Cerebellar cortex (tissue), 1 donor: Measurements from ENCODE around the gene TOPBP1.

Experiments used
- DNase-seq: peaks from one replicate; pipeline ENCODE4 v3.0.0-alpha.2; 2015; ENCODE audit warnings: low spot score

Gene TOPBP1

DNA sequence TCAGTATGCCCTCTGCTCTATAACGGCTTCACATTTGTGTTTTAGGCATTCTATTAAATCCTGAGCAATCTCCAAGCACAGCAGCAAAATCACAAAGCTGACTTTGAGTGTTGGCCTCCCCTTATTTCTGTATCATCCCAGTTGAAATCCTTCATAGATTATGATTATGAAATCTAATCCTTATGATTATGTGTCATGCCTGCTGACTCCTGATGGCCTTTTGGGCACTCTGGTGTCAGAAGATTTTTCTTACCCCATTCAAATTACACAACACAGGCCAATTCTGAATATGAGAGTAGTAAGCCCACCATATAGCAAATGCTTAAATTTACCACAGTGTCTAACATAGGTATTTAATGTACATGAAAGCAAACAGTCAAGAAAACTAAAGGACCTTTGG is 53.9 kb downstream of the TOPBP1 start:
- DNase-seq: no peak

DNA sequence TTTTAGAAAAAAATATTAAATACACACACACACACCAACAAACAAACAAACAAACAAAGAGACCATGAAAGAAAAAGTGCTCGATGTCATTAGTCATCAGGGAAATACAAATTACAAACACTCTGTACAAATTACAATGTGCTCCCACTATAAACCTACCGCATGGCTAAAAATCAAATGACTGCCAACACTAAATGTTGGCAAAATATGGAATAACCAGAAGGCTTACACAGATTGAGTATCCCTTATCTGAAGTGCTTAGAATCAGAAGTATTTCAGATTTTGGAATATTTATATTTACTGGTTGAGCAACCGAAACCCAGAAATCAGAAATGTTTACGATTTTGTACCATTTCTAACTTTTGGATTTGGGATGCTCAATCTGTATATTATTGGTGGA is 54.8 kb downstream of the TOPBP1 start:
- DNase-seq: no peak

DNA sequence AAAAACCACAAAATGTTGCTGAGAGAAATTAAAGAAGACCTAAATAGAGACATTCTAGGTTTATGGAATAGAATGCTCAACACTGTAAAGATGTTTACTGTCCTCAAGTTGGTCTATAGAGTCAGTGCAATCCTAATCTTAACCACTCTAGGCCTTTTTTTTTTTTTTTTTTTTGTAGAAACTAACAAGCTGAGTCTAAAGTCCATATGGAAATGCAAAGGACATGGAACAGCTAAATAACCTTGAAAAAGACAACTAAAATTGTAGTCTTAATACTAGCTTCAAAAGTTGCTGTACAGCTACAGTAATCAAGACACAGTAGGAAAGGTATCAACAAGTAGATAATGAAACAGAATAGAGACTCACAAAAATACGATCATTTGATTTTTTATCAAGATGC is 55.4 kb downstream of the TOPBP1 start:
- no peak for DNase-seq

DNA sequence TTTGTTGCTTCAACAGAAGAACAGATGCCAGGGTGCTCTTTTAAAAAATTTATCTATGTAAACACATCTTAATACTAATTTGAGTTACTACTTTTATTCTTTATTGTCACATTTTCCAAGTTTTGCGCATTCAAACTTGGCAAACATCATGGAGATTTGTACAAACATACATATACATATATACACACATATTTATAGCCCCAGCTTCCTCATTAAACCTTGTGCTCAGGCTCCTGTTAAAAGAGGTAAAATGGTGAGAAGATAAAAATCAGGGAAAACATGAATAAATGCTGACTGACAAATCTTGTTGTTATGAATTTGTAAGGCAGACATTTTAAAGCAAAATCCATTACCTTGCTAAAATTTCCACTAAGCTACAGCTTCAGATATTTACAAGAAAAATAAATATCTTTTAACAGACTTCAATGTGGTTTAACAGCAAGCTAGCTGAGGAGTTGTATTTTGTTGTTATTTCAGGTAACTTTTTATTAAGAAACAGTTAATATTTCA is 61.1 kb downstream of the TOPBP1 start:
- no peak for DNase-seq

DNA sequence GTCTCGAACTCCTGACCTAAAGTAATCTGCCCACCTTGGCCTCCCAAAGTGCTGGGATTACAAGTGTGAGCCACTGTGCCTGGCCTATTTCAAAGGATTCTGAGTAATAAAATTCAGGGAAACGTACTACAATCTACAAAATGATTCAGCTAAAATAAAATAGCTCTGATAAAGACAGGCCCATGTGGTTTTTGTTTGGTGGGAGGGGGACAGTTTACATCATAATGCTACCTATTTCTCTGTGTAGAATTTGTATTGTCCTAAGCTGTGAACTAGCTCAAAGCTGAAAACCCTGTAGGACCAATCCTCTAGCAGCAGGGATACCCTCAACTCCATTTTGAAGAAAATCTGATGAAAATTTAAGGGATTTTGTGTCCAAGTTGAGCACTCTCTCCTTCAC is 62.5 kb downstream of the TOPBP1 start:
- DNase-seq: no peak

DNA sequence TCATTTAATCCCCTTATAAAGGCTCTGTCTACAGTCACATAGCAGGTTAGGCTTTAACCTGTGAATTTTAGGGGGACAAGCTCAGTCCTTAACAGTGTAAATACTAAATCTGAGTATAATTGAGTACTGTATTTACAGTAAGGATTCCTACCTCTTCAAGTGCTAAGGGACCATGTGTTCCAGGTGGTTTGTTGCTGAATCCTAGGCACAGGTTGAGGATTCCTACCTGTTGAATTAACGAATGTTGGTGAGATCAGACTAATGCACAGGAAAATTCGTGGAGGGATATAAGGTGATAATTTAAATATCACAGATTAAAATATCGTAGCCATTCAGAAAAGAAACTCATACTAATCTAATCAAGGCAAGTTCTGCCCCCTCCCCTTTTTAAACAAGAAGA is 63.3 kb downstream of the TOPBP1 start:
- no peak for DNase-seq

DNA sequence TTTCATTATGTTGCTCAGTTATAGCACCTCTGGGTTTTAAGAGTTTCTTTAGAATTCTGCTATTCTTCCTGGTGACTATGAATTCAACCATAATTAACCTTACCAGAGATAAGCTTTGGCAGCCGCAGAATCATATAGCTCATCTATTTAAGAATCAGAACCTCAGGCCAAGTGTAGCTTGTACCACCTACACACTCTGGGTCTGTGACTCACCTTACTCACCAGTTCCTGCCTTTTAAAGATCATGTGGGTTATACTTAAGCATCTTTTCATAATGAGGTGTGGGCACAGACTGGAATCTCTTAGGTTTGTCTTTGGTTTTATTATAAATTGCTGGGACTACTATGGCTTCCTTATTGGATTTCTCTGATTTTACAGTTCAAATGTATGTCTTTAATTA is 66.4 kb downstream of the TOPBP1 start:
- no peak for DNase-seq

DNA sequence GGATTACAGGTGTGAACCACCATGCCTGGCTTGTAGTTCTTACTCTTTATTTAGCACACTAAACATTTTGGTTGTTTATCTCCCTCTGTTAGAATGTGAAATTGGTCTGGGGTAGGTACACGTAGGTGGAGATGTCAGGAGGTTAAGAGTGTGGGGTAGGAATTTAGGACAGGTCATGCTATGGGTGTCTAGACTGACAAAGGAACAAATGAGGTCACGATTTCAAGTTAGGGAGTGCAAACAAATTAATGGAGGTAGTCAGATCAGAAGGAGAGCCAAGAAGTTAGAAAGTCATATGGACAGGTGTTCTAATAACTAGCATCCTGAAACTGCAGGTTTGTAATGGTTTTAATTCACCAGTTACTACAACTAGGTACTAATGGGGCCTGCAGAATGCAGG is 68.5 kb downstream of the TOPBP1 start:
- DNase-seq: no peak

DNA sequence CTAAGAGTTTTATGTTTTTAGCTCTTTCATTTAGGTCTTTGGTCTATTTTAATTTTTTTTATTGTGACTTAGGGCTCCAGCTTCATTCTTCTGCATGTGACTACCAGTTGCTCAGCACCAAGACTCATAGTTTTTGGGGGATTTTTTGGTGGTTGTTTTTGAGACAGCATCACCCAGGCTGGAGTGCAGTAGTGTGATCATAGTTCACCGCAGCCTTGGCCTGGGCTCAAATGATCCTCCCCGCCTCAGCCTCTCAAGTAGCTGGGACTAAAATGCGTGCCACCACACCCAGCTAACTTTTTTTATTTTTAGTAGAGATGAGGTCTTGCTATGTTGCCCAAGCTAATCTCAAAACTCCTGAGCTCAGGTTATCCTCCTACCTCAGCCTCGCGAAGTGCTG is 68.9 kb downstream of the TOPBP1 start:
- DNase-seq: no peak

DNA sequence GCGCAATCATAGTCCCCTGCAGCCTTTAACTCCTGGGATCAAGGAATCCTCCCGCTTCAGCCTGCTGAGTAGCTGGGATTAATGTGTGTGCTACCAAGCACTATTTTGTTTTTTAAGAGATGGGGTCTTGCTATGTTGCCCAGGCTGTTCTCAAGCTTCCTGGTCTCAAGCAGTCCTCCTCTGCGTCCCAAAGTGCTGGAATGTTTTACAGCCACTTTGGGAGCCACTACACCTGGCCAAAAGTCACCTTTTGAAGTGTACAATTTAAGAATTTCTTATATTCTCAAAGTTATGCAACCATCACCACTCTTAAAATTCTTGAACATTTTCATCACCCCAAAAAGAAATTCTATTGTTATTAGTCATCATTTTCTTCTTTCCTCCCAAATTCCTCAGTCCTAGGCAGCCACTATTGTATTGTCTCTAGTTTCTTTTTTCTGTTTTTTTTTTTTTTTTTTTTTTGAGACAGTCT is 70.4 kb downstream of the TOPBP1 start:
- no peak for DNase-seq

DNA sequence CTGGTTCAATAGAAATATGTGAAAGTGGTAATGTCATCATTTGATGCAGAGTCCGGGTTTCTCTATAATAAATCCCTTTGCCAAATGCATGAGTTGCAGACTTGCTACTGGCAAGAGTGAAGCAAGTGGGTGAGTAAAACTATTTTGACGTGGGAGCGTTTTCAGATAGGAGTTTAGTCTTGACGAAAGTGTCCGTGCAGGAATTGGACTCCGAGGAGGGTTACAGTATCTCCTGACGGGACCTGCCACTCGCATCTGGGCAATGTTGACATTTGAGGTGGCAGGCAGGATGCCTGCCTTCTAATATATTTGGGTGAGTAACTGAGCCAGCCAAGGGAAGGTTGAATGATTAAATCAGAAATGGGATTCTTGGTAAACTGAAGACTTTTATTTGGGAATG is 72.2 kb downstream of the TOPBP1 start:
- no peak for DNase-seq

DNA sequence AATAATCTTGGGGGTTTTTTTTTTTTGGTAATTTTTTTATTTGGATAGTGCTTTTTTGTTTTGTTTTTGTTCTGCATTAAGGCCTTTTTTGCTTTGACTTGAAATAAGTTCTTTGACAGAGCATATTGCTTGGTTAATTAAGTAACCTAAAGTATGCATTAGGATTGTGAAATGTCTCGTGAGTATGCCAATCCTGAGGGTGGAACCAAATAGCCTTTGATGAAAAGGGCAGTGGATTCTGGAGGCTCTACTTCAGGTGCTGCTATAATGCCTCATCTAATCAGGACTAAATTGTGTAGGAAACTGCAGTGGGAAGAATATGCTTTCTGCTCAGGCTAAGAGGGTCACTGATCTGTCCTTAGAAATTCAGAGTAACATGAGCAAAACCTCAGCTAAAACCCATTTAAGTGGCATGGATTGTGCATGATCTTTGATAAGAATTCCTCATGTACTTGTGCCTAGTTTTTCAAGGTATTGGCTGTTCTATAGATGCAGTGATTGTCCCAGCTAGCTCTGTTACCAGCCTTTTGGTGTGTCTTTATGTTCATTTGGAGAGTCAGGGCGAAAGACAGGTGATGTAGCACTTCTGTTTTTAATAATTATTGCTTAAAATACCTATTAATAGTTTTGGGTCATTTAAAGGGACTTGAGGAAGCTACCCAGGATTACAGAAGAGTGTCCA is 72.8 kb downstream of the TOPBP1 start:
- no peak for DNase-seq

DNA sequence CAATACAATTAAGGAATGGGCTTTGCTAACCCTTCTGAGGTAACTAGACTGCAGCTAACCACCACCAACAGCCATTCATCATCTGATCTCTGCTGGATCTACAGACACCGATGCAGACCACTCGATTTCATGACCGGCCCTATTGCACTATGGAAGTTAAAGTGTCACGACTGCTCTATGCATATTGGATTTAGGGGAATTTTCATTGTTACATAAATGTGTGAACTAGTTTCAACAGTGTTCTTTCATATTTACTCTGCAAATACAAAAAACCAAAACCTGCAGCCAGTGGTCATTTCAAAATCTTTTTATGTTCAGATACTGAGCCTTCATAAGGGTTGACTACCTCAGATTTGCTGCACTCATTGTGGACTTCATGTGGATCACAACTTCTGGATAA is 73.7 kb downstream of the TOPBP1 start:
- DNase-seq: no peak

DNA sequence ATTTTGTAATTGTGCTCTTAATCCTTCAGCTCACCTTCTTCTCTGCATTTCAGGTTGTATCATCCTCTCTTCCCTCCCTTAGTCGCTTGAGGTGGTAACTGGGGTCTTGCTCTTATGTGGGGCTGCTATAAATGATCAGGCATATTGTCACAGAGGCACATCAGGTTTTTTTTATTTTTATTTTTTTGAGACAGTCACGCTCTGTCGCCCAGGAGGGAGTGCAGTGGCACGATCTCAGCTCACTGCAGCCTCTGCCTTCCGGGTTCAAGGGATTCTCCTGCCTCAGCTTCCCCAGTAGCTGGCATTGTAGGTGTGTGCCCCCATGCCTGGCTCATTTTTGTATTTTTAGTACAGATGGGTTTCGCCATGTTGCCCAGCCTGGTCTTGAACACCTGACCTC is 78.3 kb downstream of the TOPBP1 start:
- no peak for DNase-seq

DNA sequence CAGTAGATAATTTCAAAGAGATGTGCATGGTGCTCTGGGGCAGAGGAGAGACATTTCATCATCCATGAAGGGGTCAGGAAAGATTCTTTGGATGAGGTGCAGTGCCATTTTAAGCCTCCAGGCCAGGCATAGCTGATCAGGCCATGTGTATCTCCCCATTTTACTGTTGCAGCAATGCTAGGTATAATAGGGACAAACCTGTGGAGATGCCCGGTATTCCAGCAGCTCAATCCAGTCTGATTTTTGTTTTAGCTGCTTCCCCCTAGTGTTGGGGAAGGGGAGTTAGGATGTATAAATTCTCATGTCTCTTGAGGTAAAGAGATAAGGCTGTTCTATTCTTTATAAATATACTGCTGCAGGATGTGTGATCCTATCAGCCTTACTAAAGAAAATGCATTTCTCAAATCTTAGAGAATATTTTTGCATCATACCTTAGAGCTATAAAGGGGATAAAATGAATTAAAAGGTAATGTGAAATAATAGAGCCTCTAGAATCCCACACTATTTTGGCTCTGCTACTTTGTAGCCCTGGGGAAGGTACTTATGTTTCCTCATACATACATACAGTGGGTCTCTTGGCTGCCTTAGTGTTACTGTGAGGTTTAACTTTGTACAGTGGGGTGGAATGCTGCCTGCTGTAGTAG is 83.1 kb downstream of the TOPBP1 start:
- DNase-seq: peak; percentile 68

DNA sequence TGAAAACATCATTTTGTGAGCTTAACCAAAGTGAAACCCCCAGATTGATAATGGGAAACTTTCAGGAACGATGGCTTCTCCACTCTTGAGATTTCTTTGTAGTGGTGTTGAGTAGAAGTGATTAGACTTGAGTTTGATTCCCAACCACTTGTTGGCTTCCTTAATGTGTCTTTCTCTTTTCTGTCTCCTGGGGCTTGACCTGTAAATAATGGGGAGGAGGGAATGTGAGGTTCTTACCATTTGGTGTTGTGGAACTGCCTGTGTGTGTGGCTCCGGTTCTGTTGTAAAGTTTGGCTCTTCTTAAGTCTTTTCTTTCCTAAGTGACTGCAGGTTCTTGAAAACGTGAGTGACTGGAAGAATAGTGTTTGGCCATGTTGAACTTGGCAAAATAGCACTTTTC is 85.6 kb downstream of the TOPBP1 start:
- DNase-seq: no peak

DNA sequence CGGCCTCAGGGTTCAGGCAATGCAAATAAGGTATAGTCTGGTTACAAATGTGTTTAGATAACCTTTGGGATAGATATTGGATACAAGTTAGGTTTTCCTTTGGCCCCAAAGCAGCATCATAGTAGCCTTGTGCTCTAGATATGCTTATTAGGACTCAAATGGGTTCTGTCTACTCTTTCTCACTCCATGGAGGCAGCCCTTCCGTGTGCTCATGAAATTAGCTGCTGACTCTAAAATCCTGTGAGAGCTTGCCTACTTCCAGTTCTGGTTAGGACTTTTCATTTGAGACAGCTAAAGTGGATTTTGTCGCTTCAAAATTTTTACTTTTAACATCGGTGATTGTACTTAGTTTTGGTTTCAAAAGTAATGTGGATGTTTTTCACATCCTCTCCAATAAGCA is 86.7 kb downstream of the TOPBP1 start:
- DNase-seq: no peak

DNA sequence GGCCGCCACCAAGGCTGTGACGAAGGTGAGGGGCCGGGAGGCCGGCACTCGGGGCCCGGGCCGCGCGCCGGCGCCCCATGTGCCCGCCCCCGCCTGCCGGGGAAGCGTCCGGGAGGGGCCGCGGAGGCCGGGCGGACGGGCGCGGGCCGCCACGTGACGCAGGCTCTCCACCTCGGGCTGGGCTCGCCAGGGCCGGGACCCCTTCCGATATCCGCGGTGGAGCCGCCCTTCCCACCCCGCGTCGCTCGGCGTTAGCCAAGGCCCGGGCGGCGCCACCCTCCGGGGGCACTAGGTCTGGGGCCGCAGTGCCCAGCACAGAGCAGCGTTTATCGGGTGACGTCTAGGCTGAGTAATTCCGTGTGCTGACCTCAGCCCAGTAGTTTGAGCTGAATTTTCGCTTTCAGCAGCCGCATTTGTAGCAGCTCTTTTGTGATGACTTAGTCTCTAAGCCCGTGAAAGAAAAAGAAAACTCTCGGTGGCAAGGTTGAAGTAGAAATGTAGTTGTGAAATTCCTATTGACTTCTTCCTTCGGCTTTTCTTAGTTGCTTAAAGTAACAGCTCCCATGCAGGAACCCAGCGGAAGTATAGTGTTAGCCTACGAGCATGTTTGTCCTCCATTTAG is 87.4 kb downstream of the TOPBP1 start:
- DNase-seq: peak; percentile 36

DNA sequence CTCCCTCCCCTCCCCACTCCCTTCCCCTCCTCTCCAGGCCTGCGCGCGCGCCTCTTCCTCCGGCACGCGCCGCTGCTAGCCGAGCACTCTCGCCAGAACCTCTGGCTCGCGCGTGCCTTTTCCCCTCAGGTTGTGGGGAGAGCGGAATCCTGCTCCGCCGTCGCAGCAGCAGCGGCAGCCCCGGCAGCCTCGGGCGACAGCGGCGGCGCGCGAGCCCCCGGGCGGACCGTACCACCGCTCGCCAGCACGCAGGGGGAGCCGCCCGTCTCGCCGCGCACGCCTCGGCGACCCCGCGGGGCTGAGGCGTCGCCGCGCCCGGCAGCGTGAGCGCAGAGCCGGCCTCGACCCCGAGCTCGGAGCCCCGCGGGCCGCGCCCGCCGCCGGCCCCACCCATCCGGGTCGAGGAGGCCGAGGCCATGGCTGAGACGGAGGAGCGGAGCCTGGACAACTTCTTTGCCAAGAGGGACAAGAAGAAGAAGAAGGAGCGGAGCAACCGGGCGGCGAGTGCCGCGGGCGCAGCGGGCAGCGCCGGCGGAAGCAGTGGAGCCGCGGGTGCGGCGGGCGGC is 88.0 kb downstream of the TOPBP1 start, which contains the start of gene CDV3:
Gene CDV3, plus strand, starts transcription at position 58 of the 566 bp plus-strand sequence. Its CDS starts 359 bp downstream, at position 417.
- no peak for DNase-seq

DNA sequence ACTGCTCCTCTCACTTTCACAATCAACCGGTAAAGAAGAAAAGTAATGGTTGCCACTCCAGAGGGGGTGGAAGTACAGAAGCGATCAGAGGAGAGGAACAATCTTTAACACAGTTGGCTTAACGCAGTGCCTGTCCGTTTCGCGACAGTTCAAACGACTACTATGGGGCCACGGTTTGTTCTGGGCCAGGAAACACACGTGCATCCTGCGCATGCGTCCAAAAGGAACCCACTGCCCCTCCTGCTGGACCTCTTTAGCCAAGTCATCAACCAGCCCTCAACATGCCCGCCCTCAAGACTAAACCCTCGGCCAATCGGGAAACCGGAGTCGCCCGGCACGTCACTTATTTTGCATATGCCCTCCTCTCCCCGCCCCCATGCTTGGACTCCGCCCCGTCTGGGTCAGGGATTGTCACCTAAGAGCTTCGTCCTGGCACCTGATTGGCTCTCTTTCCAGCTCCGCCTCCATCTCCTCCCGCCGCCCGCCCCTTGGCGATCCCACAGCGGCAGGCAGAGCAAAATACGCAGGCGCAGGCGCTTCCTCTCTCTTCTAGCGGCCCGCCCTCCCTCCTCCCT is 88.6 kb downstream of the TOPBP1 start:
- peak; percentile 100 for DNase-seq

DNA sequence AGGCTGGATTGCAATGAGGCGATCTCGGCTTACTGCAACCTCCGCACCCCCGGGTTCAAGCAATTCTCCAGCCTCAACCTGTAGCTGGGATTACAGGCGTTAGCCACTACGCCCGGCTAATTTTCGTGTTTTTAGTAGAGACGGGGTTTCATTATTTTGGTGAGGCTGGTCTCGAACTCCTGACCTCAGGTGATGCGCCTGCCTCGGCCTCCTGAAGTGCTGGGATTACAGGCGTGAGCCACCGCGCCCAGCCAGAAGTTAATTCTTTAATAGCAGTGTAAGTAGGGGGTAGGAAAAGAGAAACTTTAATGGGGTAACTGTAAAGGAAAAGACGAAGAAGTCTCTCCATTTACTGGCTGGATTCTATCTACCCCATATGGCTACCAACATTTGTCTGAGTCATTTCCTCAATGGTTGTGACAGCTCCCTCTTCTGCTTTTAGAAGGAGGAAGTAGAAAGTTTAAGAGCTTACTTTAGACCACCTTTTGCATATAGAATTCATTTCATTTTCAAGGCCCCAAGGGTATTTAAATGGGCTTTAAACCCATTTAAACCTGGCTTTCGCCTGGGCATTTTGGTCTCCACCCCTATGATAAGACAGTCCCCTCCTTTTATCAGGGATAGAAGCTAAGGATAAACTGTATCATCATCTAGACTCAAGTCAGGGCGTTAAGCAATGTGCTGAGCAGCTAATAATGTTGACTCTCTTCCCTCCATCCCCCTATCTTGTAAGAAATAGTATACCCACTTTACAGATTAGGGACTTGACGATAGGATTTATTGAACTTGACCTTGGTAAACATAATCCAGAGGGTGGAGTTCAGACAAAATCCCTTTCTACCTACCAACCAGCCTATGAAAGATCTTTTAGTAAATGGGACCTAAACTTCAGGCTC is 89.3 kb downstream of the TOPBP1 start:
- no peak for DNase-seq
